Measurements from ENCODE around the gene FLOT1. TPM values are rescaled to one million over a fixed set of nuclear protein-coding genes. Genes with fewer than 3 reads are reported as not detected.

FLOT1 gene, protein sequence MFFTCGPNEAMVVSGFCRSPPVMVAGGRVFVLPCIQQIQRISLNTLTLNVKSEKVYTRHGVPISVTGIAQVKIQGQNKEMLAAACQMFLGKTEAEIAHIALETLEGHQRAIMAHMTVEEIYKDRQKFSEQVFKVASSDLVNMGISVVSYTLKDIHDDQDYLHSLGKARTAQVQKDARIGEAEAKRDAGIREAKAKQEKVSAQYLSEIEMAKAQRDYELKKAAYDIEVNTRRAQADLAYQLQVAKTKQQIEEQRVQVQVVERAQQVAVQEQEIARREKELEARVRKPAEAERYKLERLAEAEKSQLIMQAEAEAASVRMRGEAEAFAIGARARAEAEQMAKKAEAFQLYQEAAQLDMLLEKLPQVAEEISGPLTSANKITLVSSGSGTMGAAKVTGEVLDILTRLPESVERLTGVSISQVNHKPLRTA
- polyA plus RNA-seq (2013), result 67.4 TPM

DNA sequence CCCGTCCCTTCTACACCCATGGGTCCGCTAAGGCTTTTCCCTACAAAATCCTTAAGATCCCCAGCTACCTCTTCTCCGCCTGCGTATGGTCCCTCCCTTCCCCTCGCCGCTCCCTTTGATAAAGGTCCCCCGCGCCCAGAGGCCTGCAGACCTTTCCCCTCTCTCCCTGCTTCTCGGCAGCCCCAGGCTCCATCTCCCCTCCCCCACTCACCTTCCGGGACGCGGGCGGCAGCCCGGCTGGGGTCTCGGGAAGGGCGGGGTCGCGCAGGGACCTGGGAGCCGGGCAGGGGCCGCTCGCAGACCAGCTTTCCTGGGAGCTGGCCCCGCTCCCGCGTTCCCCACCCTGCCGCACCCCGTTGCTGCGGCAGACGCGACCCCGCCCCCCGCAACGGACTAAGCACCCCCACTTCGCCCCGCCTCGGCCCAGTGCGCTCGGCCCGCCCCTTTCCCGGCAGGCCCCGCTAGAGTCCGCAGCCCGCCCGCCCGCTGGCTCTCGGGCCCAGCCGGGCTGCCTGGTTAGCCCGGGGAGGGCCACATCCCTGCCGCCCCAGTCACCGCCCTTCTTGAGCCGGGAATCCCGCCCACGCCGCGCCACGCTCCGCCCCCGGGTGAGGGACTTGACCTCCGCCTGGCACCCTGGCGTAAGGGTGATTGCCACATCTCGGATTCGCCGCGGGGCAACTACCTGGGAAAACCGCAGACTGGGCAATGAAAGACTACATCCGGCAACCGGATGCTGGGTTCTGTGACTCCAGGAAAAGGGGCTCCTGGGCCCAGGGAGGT, at the start of gene FLOT1:
TSS of gene FLOT1 (minus strand) at position 372 of the 783 bp plus-strand sequence. CDS start 498 bp downstream, outside the sequence.
- Histone ChIP-seq H3K27me3 (replicated peaks in 2 of 5; ENCODE audit: control insufficient read depth in 4 of 5, insufficient read depth in 5 of 5, low read length in 4 of 5) (peaks cover 0 to 14% (median 1%) of the 10 kb centered on the region in 5 experiments), H3K9me3 (ENCODE audit: control extremely low read depth in 1 of 5, control insufficient read depth in 4 of 5, insufficient read depth in 2 of 5, low read depth in 1 of 5, low read length in 4 of 5) (no peaks in the 10 kb centered on the region), H3K27ac (ENCODE audit: insufficient read depth in 1 of 2, low read depth in 1 of 2, low read length in 2 of 2, poor library complexity in 1 of 2, severe bottlenecking in 2 of 2) (peak within 1 kb of the TSS in 1 of 2 experiments; percentile 78), H3K4me1 (ENCODE audit: control extremely low read depth in 1 of 4, control insufficient read depth in 4 of 4, insufficient read depth in 4 of 4, low read length in 3 of 4) (peaks cover 8 to 46% (median 45%) of the 10 kb centered on the region in 4 experiments), H3K36me3 (ENCODE audit: control insufficient read depth in 4 of 4, insufficient read depth in 4 of 4, low read length in 3 of 4) (peaks cover 5 to 28% (median 21%) of the 10 kb centered on the region in 4 experiments), H3K4me3 (ENCODE audit: control insufficient read depth in 1 of 7, extremely low read depth in 1 of 7, insufficient read depth in 4 of 7, low read depth in 2 of 7, low read length in 6 of 7) (peak within 1 kb of the TSS; percentile 72 to 95 (median 82))
- under 1% methylated on average over 57 of the region's 66 CpGs for WGBS (ENCODE audit: insufficient coverage)
- POLR2A ChIA-PET, result interaction anchor here (2.1 to 2.6 kb wide), 2 partner anchors 27 to 39 kb away, joined by 9 to 11 read pairs; no protein-coding TSS in a partner anchor
- CTCF ChIA-PET, result interaction anchor here (0.8 to 1.7 kb wide), 6 partner anchors 9 to 64 kb away, joined by 3 to 9 read pairs (median 4); no protein-coding TSS in a partner anchor
- DNase-seq, result peak; percentile 76 to 84 (median 84)

DNA sequence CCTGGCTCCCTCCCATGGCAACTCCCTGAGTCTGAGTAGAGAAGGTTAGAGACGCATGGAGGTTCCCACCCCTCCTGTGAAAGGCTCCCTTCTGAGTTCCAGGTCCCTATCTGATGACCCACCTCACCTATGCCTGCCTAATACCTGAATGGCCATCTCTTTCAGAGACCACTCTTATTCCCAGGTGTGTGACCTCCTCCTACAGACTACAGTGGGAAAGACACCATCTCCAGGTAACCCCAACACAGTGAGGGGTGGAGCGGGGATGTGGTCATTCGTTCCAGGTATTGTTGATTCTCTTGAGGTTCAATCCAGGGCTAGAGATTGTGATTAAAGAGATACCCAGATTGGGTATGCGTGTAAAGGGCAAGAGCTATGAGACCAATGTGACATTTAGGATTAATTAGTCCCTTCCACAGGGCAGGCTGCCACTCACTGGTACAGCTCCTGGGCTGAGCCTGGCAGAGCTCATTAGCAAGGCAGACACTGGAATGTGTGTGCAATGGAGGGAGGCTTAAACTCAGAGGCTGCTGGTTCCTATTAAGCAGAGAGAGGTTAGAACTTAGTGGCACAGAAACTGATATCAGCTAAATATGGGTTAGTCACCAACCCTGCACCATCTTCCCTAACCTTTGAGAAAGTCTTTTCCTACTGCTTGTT, 48.4 kb upstream of the FLOT1 start:
- H3K27ac ChIP-seq (ENCODE audit: insufficient read depth in 1 of 2, low read depth in 1 of 2, low read length in 2 of 2, poor library complexity in 1 of 2, severe bottlenecking in 2 of 2), result no peak overlapping the region
- CTCF ChIA-PET, result interaction anchor here (1.1 to 2.6 kb wide), 4 partner anchors 9 to 86 kb away, joined by 3 to 6 read pairs (median 4); no protein-coding TSS in a partner anchor
- POLR2A ChIA-PET, result no interaction called here
- no peaks in the 10 kb centered on the region for H3K36me3 ChIP-seq (ENCODE audit: control insufficient read depth in 4 of 4, insufficient read depth in 4 of 4, low read length in 3 of 4)
- WGBS (ENCODE audit: insufficient coverage), result 100% methylated on average over 1 of the region's 4 CpGs
- H3K9me3 ChIP-seq (ENCODE audit: control extremely low read depth in 1 of 5, control insufficient read depth in 4 of 5, insufficient read depth in 2 of 5, low read depth in 1 of 5, low read length in 4 of 5), result no peaks in the 10 kb centered on the region
- H3K27me3 ChIP-seq (replicated peaks in 2 of 5; ENCODE audit: control insufficient read depth in 4 of 5, insufficient read depth in 5 of 5, low read length in 4 of 5), result peaks cover 0 to 73% (median 17%) of the 10 kb centered on the region in 5 experiments
- no peak for DNase-seq
- peaks cover 6 to 45% (median 20%) of the 10 kb centered on the region in 4 experiments for H3K4me1 ChIP-seq (ENCODE audit: control extremely low read depth in 1 of 4, control insufficient read depth in 4 of 4, insufficient read depth in 4 of 4, low read length in 3 of 4)
- no peak overlapping the region for H3K4me3 ChIP-seq (ENCODE audit: control insufficient read depth in 1 of 7, extremely low read depth in 1 of 7, insufficient read depth in 4 of 7, low read depth in 2 of 7, low read length in 6 of 7)

GRCh38 chr6:30789606-30790005, 47.1 kb upstream of the FLOT1 start:
- H3K4me1 ChIP-seq (ENCODE audit: control extremely low read depth in 1 of 4, control insufficient read depth in 4 of 4, insufficient read depth in 4 of 4, low read length in 3 of 4), result peaks cover 9 to 46% (median 20%) of the 10 kb centered on the region in 4 experiments
- POLR2A ChIA-PET, result no interaction called here
- peaks cover 0 to 69% (median 17%) of the 10 kb centered on the region in 5 experiments for H3K27me3 ChIP-seq (replicated peaks in 2 of 5; ENCODE audit: control insufficient read depth in 4 of 5, insufficient read depth in 5 of 5, low read length in 4 of 5)
- H3K27ac ChIP-seq (ENCODE audit: insufficient read depth in 1 of 2, low read depth in 1 of 2, low read length in 2 of 2, poor library complexity in 1 of 2, severe bottlenecking in 2 of 2), result no peak overlapping the region
- CTCF ChIA-PET, result interaction anchor here (1.1 to 2.7 kb wide), 7 partner anchors 8 to 54 kb away, joined by 3 to 8 read pairs (median 5); no protein-coding TSS in a partner anchor
- H3K9me3 ChIP-seq (ENCODE audit: control extremely low read depth in 1 of 5, control insufficient read depth in 4 of 5, insufficient read depth in 2 of 5, low read depth in 1 of 5, low read length in 4 of 5), result peaks cover 0 to 6% (median 0%) of the 10 kb centered on the region in 5 experiments
- 0% methylated on average over 1 of the region's 1 CpG for WGBS (ENCODE audit: insufficient coverage)
- H3K4me3 ChIP-seq (ENCODE audit: control insufficient read depth in 1 of 7, extremely low read depth in 1 of 7, insufficient read depth in 4 of 7, low read depth in 2 of 7, low read length in 6 of 7), result no peak overlapping the region
- no peaks in the 10 kb centered on the region for H3K36me3 ChIP-seq (ENCODE audit: control insufficient read depth in 4 of 4, insufficient read depth in 4 of 4, low read length in 3 of 4)
- no peak for DNase-seq

DNA sequence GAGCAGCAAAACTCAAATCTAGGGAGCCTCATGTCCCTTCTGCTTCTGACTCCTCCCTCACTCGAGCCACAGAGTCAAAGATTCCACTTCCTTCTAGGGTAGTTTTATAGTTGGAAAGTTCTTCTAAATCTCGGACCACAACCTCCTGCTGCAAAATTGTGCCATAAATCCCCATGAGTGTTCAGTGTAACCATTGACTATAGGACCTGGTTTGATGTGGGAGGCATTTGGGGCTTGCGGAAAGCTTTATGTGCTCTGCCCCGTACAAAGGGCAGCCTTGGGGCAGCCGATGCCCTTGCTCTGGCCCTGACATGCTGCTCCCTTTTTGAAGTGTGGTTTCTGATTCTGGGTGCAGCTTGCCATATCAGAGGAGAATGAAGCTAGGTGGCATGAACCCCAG, 45.5 kb upstream of the FLOT1 start:
- peaks cover 0 to 64% (median 17%) of the 10 kb centered on the region in 5 experiments for H3K27me3 ChIP-seq (replicated peaks in 2 of 5; ENCODE audit: control insufficient read depth in 4 of 5, insufficient read depth in 5 of 5, low read length in 4 of 5)
- DNase-seq, result peak in 2 of 3 donors; percentile 52 to 67
- peaks cover 7 to 35% (median 18%) of the 10 kb centered on the region in 4 experiments for H3K4me1 ChIP-seq (ENCODE audit: control extremely low read depth in 1 of 4, control insufficient read depth in 4 of 4, insufficient read depth in 4 of 4, low read length in 3 of 4)

GRCh38 chr6:30782425-30783014, 40.0 kb upstream of the FLOT1 start:
- ChIA-PET CTCF (interaction anchor here (0.6 to 1.7 kb wide), 5 partner anchors 8 to 300 kb away, joined by 4 to 6 read pairs (median 4); no protein-coding TSS in a partner anchor), POLR2A (interaction anchor here (1.4 kb wide), 1 partner anchor 39 kb away, joined by 11 read pairs; the partner anchor contains the start of genes FLOT1 and IER3)
- Histone ChIP-seq H3K36me3 (ENCODE audit: control insufficient read depth in 4 of 4, insufficient read depth in 4 of 4, low read length in 3 of 4) (no peaks in the 10 kb centered on the region), H3K27me3 (replicated peaks in 2 of 5; ENCODE audit: control insufficient read depth in 4 of 5, insufficient read depth in 5 of 5, low read length in 4 of 5) (peaks cover 0 to 60% (median 8%) of the 10 kb centered on the region in 5 experiments), H3K27ac (ENCODE audit: insufficient read depth in 1 of 2, low read depth in 1 of 2, low read length in 2 of 2, poor library complexity in 1 of 2, severe bottlenecking in 2 of 2) (peak overlapping the region in 1 of 2 experiments; percentile 78), H3K9me3 (ENCODE audit: control extremely low read depth in 1 of 5, control insufficient read depth in 4 of 5, insufficient read depth in 2 of 5, low read depth in 1 of 5, low read length in 4 of 5) (peaks cover 0 to 6% (median 0%) of the 10 kb centered on the region in 5 experiments), H3K4me3 (ENCODE audit: control insufficient read depth in 1 of 7, extremely low read depth in 1 of 7, insufficient read depth in 4 of 7, low read depth in 2 of 7, low read length in 6 of 7) (no peak overlapping the region), H3K4me1 (ENCODE audit: control extremely low read depth in 1 of 4, control insufficient read depth in 4 of 4, insufficient read depth in 4 of 4, low read length in 3 of 4) (peaks cover 6 to 51% (median 30%) of the 10 kb centered on the region in 4 experiments)
- peak in 1 of 3 donors; percentile 24 for DNase-seq

More for the DNA sequence above, 45.5 kb upstream of the FLOT1 start:
- Histone ChIP-seq H3K36me3 (ENCODE audit: control insufficient read depth in 4 of 4, insufficient read depth in 4 of 4, low read length in 3 of 4) (no peaks in the 10 kb centered on the region), H3K4me3 (ENCODE audit: control insufficient read depth in 1 of 7, extremely low read depth in 1 of 7, insufficient read depth in 4 of 7, low read depth in 2 of 7, low read length in 6 of 7) (no peak overlapping the region), H3K9me3 (ENCODE audit: control extremely low read depth in 1 of 5, control insufficient read depth in 4 of 5, insufficient read depth in 2 of 5, low read depth in 1 of 5, low read length in 4 of 5) (peaks cover 0 to 6% (median 0%) of the 10 kb centered on the region in 5 experiments), H3K27ac (ENCODE audit: insufficient read depth in 1 of 2, low read depth in 1 of 2, low read length in 2 of 2, poor library complexity in 1 of 2, severe bottlenecking in 2 of 2) (no peak overlapping the region)
- 52% methylated on average over 2 of the region's 5 CpGs for WGBS (ENCODE audit: insufficient coverage)
- ChIA-PET POLR2A (no interaction called here), CTCF (interaction anchor here (0.8 to 2.7 kb wide), 8 partner anchors 9 to 89 kb away, joined by 3 to 8 read pairs (median 6); no protein-coding TSS in a partner anchor)
